RPMI8226 (cell line): ENCODE data around the gene FXYD1.
"Not testable (repeated sequence)": the region's sequence is repeated elsewhere in the genome, so short reads cannot be mapped to it uniquely, and the experiment has no call there.

Experiments
- DNase-seq: peaks from one replicate; pipeline ENCODE4 v3.0.0-alpha.2; 2015

FXYD1 gene

GRCh38 chr19:35144259-35144599 is 5.6 kb downstream of the FXYD1 start:
- DNase-seq: no peak

GRCh38 chr19:35144600-35145436 is 6.2 kb downstream of the FXYD1 start:
- DNase-seq: peak; percentile 61

- DNase-seq: no peak
Observed at GRCh38 chr19:35146746-35147459, 8.3 kb downstream of the FXYD1 start.

GRCh38 chr19:35149463-35149862 is 10.8 kb downstream of the FXYD1 start:
- no peak for DNase-seq

- DNase-seq: no peak
Observed at GRCh38 chr19:35150445-35150844, 11.8 kb downstream of the FXYD1 start.

GRCh38 chr19:35151273-35152065 is 12.8 kb downstream of the FXYD1 start:
- DNase-seq: no peak

- DNase-seq: not testable (repeated sequence)
Observed at GRCh38 chr19:35153129-35153522, 14.5 kb downstream of the FXYD1 start.

- peak; percentile 64 for DNase-seq
Observed at GRCh38 chr19:35153701-35154524, 15.3 kb downstream of the FXYD1 start.

- DNase-seq: peak; percentile 47
Observed at GRCh38 chr19:35154525-35155406, 16.1 kb downstream of the FXYD1 start, which contains the start of gene FXYD5. Gene FXYD5, plus strand, starts transcription at chr19:35154735. Its CDS starts 816 bp downstream, at chr19:35155551.

GRCh38 chr19:35155441-35155840 is 16.8 kb downstream of the FXYD1 start:
- DNase-seq: no peak

- DNase-seq: no peak
Observed at GRCh38 chr19:35155981-35156672, 17.5 kb downstream of the FXYD1 start.

GRCh38 chr19:35156673-35157014 is 18.0 kb downstream of the FXYD1 start:
- DNase-seq: no peak

GRCh38 chr19:35157431-35157830 is 18.8 kb downstream of the FXYD1 start:
- no peak for DNase-seq

GRCh38 chr19:35159606-35160005 is 21.0 kb downstream of the FXYD1 start:
- no peak for DNase-seq

GRCh38 chr19:35160629-35161433 is 22.2 kb downstream of the FXYD1 start:
- DNase-seq: no peak

- no peak for DNase-seq
Observed at GRCh38 chr19:35161434-35161743, 22.8 kb downstream of the FXYD1 start.

GRCh38 chr19:35162471-35163326 is 24.1 kb downstream of the FXYD1 start:
- DNase-seq: no peak

GRCh38 chr19:35164418-35164817 is 25.8 kb downstream of the FXYD1 start:
- no peak for DNase-seq
